AG20443 (cell line): ENCODE measurements around the gene ANGPTL2.

ENCODE experiments used
- DNase-seq: peaks from one replicate; pipeline ENCODE4 v3.0.0; 2012; ENCODE audit warnings: low spot score, mixed read lengths

The ANGPTL2 gene

DNA sequence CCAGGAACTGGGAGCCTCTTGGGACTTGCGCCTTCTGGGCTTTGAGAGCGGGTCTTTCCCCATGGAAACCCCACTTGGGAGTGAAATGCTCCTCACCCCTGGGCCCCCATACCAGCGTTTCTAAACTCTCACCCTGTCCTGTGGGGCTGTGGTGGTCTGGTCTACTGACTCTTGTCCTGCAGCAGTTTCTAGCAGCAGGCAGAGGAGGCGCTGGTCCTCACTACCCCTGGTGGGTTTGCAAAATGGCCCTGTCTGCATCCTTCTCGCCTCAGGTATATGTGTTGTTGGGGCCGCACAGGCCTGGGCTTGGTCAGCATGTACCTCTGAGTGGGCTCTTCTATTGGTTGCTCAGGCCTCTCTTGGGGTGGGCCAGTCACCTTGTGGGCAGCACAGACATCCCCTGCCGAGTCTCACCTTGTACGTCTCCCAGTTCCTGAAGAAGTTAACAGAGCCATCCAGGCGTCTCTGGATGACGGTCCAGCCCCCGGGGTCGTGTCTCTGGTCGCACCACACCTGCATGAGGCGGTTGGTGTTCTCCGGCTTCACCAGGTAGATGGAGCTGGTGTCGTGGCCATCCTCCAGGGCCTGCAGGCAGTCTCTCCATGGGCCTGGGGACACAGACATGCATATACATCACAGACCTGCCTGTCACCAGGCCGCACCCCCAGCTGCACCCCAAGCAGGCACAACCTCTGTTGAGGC, 29.0 kb downstream of the ANGPTL2 start:
- no peak for DNase-seq

DNA sequence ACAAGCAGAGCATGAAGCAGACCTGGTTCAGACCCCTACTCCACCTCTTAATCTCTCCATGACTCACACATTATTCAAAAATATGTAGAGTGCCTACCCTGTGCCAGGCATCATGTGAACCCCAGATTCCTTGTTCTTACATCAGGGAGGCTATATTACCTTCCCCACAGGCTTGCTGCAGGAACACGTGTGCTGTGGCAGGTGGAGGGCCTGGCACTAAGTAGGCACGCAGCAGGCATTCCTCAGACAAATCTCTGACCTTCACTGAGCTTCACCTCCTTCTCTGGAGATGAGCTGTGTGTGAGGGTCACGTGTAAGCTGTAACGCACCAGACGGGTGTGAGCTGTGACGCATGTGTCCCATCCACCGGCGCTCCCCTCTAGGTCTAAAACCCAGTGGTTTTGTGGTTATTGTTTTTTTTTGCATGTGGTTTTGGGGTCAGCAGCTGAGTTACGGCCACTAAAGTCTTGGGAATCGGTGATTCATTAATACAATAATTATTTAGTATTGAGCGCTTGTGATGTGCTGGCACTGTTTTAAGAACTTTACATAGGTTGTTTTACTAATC, 30.3 kb downstream of the ANGPTL2 start:
- DNase-seq, result no peak

DNA sequence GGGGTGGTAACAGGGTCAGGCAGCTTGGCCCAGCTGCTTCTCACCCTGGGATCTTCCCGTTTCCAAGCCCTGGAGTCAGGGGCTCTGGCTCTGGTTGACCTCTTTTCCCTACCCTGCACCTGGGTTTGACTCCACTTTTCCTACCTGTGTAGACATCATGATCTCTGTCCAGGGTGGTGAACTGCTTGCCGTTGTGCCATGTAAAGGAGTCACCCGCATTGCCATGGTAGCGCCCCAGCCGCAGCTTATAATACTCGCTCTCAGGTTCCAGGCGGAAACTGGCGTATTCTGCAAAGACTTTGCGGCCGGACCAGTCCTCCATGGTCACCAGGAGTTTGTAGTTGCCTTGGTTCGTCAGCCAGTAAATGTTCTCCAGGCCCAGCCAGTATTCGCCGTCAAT, 30.9 kb downstream of the ANGPTL2 start:
- no peak for DNase-seq

DNA sequence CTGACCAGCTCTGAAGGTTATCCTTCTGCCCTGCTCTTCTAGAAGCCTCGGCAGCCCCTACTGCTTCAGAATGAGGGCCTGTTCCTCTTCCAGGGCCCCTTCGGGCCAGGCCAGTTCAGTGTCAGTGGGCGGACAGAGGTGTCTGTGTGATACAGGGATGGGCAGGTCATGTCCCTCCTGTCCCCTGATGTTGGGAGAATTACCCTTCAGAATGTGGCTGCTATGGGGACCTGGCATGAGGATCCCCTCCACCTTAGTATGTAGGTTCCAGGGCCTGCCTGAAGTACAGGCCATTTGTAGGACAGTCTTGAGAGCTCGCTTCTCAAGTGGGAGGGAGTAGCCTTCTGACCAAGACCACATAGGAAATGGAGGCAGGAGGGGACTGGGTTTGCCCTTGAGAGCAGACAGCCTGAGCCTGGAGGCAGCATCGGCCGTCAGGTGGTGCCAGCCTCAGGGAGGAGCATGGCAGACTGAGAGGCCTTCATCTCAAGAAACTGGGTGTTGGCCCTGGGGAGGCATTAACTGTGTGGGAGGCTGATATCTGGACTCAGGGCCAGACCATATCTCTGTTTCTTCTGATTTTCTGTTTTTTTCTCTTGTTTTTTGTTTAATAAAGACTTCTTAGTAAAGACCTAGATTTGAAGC, 32.0 kb downstream of the ANGPTL2 start:
- no peak for DNase-seq

DNA sequence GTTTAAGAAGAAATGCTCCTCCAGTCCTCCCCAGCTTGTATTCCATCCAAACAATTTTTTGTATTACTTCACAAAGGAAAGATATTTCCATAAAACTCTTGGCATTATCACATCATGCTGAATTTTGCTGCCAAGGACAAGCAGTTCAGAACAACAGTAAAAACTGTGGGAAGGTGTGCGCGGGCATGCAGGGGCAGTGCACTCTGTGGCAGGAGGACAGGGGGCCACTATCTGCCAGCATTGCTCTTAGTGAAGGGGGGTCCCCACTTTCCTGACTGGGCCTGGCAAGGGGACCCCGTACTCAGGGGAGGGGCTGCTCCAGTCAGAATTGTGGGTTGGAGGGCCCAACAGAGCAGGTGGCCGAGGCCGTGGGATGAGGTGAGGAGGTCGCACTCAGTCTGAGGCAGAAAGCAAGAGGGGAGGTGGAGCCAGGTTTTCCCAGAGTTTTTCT, 32.8 kb downstream of the ANGPTL2 start:
- DNase-seq, result no peak

DNA sequence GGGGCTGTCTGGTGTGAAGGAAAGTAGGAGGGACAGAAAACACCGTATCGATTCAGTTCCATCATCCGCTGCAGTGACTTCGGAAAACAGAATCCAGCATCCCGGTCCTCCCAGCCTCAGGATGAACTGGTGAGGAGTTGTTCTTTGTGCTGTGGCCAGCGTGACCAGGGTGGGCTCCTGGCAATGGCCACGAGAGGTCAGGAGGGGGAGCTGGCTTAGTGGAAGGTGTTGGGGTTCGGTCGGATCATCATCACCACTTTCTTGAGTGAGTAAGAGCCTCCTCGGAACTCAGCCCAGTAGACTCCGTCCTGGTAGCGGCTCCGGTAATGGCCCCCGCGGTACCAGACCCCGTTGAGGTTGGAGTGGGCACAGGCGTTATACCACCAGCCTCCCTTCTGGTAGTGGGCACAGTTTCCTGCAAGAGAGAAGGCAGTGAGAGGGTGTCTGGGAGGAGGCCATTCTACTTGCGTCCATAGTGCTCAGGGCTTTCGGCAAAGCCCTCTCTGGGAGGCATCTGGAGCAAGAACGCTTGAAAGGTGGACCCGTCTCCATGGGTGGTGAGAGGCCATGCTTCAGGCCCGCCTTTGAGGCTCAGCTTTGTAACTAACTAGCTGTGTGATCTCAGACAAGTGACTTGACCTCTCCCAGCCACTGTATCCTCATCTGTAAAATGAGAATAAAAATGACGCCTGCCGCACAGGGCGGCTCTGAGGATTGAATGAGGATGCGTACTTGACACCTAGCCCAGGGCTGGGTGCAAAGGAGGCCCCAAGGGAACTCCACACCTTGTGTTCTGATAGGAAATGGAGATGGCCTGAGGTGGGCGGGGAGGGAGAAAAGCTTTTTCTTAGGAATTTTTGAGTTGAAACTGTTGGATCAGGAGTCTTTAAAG, 33.5 kb downstream of the ANGPTL2 start:
- DNase-seq, result no peak

DNA sequence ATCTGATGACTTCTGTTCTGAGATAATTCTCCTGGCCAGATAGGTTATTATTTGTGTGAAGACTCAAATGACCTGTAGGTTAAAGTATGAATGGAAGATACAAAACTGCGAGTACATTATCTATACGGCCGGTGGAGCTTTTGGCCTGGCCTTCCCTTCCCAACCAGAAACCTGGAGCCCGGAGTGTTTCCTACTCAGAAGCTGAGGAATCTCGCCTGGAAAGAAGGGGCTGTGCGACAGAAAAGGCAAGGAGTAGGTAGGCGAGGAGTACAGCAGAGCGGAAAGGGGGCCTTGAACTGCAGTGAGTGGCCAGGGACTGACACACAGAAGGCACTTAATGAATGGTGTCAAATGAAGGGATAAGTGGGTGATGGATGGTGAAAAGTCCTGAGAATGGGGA, 34.6 kb downstream of the ANGPTL2 start:
- no peak for DNase-seq

DNA sequence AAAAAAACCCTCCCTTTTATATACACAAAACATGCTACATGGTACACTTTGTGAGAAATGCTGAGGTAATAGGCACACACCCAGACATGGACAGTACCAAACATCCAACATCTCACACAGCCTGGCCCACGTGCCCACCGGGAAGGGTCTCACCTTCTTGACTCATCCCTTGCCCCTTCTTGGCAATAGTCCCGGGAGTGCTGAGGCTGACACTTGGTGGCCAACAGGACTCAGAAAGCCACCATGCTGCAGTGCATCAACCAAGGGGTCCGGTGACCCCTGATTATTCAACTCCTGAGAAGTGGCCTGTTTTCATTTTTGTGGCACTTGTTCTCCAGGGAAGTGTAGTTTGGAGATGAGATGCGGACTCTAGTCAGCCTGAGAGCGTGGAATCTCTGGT, 35.0 kb downstream of the ANGPTL2 start:
- no peak for DNase-seq

DNA sequence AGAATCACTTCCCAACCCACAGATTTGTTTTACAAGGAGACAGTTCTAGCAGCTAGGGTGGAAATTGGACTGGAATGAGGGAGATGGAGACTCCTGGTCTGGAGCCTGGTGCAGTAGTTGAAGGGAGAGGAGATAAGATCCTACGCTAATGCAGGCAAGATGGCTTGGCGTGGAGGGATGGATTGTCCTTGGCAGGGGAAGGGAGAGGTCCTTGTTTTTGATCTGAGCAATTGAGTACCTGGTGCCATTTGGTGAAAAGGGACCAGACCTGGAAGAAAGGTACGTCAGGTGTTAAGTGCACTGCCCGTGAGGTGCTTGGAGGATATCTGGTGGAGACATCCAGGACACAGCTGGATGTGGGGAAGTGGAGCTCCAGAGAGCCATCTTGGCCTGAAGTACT, 35.7 kb downstream of the ANGPTL2 start:
- DNase-seq, result no peak

DNA sequence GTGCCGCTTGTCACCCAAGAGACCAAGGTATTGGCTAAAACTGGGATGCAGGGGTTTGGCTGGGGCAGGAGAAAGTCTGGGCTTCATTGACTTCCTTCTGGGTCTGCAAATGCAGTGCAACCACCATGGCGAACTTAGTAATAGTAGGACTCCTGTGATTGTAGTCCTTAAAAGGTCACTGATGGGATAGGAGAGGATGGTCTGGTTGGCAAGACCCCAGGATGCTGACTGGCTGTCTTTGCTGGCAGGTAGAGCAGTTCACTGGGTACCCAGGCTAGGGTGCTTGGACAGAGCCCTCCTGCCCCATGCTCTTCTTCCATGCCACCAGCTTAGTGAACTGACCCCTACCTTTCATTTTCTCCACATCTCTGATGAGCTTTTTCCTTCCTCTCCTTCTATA, 37.2 kb downstream of the ANGPTL2 start:
- DNase-seq, result no peak

DNA sequence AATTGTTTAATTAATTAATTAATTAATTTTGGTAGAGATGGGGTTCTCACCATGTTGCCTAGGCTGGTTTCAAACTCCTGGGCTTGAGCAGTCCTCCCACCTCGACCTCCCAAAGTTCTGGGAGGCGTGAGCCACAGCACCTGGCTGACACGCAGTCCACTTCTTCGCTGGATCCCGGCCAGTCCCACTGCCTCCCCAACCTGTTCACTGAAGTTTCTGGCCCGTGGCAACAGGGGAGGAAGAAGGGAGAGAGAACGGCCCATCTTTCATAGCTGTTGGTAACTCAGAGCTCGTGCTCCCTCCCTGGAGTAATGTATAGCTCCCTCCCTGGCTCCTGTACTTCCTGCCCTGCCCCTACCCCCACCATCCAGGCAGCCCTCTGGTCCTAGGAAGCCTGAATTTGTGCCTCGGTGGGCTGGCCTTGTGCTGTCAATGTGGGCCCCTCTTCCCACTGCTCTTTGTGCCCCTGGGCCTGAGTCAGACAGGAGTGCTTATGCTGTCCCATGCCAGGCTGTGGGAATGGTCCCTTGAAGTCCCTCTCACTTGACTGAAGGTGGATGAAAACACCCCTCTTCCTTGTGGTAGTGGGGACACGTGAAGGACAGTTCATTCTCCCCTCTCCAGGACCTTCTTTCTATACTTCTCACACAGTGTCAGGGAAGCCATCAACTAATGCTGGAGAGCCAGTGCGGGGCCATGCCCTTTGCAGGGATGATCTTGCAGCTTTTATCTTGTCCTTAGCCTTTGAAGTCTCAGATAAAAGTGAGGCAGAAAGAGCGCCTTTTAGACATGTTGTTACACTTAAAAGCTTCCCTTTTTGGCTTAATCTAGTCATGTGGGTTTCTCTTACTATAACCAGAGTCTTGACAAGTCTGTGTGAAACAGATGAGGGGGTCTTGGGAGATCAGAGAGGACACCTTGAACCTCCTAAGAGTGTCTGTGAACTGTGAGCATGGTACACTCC, 38.1 kb downstream of the ANGPTL2 start:
- no peak for DNase-seq

DNA sequence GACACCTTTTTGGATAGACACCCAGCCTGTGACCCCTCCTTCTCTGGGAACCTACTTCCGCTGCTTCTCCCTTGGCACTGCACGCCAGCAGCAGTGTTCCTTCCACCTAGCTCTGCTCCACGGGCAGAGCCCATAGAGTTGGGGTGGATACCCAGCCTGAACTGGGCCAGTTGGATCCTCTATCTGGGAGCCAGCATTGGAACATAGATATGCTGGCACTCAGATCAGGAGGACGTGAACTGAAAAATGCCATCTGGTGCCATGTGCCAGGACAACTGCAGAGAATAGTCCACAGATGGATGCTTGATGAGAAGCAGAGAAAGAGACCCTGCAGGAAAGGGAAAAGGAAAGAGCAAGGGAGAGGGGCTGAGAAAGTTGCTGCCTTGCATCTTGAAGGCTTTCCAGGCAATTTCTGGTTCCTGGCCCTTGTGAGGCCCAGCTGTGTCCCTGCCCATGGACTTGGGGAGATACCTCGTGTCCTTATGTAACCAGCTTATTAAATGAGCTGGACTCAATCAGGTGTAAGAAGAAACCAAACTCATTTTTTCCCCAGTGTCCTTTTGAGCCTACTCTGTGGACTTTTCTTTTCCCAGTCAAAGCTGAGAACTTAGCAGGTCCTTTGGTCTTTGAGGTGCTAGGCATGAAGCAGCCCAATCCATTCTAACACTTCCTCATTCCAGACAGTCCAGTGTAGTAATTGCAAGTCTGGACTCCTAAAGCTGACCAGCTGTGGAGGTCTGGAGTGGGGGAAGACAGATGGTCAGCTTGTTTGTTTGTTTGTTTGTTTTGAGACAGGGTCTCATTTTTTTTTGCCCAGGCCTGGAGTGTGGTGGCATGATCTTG, 39.1 kb downstream of the ANGPTL2 start:
- DNase-seq, result peak; percentile 58

DNA sequence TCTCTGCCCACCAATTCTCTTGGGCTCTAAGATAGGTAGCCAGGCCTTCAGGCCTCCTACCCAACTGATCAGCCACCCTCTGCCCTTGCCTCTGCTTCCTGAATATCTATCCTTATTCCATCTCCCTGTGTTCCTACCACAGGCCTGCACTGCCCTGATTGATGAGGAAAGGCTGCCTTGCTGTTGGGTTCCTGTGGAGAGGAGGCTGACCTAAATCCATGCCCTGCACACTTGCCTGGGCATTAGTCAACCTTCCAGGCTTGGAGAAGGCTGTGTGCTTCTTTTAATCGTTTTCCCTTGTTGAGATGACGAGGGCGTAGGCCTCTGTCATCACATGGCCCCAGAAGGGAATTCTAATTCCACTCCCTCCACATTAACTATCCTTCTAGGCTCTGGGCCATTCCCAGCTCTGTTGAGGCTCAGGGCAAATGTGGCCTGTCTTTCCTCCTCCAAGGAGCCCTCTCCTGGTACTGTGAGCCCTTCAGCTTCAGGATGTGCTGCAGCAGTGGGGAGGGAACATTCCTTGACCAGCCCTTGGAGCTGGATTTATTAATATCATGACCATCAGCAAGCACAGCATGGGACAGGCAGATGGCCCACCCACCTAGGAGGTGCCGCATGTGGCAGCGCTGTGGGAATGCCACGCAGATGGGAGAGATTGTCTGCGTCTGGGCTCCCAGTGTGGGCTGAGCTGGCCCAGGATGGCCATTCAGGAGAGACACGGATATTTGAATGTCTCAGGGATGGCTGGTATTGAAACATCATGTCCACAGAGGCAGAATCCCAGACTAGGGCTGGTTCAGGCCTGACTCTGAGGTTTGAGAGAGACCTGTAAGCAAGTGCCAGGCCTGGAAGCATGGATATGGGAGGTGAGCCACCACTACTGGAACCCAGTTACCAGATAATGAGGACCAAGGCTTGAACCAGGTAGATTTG, 40.9 kb downstream of the ANGPTL2 start:
- DNase-seq, result peak; percentile 37

DNA sequence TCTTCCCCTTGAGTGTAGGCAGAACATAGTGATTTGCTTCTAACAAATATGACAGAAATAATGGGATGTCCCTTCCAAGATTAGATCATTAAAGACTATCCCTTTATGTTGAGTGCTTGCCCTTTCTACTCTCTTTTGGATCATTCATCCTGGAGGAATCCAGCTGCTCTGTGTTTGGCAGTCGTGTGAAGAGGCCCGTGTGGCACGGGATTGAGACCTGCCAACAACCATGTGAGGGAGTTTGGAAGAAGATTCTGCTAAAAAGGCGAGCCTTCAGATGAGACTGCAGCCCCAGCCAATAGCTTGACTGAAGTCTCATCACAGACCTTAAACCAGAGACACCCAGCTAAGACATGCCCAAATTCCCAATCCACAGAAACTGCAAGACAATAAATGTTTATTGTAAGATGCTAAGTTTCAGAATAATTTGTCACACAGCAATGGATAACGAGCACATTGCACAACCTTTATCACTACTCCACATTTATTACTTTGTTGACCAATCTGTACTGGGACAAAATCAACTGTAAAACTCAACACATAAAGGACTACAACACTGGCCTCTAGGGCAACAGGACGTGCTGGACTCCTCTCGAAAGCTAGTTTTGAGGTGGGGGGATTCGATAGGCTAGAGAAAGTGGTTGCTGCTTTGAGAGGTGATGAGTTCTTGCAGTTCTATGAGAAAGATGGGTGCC, 42.8 kb downstream of the ANGPTL2 start:
- DNase-seq, result no peak

DNA sequence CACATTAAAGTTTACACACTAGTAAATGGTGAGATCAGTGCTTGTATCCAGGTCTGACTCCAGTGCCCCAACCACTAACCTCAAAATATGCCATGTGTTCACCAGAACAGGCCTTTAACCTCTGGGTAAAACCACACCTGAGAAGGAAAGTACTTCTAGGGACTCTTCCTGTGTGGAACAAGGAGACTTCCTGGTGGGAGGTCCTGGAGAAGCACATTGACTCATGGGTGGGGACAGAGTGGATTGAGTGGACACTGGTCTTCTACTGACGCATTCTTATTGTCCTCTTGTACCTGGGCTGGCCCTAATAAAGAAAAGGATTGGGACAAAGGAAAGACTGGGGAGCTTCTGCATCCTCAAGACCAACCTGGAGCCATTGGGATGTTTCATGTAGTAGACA, 43.4 kb downstream of the ANGPTL2 start:
- no peak for DNase-seq

DNA sequence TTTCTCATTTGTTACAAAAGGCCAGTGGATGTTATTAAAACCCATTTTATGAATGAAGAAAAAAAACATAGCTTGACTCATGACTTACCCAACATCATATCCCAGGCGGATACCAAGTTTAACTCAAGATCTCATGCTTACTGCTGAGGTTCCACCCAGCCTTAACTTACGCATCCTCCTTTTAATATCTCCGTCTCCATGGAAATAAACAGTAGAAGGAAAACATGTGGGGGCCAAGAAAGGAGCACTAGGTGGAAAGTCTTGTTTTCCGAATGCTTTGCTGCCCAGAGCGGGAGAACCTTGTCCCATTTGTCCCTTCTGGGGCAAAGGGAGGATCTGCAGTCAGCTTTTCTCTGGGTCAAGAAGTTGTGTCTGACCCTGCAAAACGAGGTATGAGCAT, 44.1 kb downstream of the ANGPTL2 start:
- DNase-seq, result no peak

DNA sequence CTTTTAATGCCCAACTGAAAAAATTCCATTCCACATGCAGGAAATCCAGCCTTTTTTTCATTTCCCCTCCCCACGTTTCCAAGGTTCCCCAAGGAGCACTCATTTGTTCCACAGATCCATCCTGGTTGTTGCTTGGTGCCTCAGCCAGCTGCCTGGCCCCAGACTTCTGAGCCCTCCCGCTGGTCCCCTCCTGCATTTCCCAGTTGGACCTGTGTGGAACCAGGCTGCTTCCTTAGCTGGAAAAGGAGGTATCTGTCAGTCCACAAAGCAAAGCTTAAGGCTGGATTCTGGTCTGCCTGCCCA, 44.8 kb downstream of the ANGPTL2 start:
- no peak for DNase-seq

DNA sequence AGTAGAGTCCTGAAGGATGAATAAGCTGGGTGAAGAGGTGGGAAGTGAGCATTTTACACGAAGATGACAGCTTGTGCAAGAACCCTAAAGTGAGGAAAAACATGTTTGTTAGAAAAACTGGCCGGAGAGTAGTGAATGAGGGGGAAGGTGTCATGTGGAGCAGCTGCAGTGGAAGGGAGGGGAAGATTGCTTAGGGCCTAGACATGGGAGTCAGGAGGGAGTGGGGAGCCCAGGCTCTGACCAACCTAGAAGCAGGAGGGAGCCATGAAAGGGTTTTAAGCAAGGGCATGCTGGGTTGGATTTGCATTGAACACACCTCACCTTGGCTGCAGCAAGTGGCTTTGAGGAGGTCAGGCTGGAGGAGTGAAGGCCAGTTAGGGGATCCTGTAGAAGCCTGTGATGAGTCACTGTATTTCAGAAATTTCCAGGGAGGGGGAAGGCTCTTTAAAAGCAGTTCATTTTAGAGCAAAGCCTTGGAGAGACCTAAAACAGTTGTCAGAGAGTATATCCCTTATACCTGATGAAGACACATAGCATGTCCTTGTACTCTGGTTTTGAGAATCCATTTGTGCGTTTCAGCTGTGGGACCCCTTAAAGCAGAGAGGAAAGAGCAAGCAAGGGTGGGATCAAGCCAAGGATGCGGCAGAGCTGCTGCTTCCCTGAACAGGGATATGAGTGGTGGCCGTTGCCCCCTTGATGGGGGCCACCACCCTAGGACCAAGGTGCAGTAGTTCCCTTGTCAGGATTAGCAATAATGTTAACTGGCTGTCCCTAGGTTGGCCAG, 45.4 kb downstream of the ANGPTL2 start:
- no peak for DNase-seq
